Spinal cord (tissue), 10 donors: Measurements from ENCODE around the gene CTNNB1. TPM values are rescaled to one million over a fixed set of nuclear protein-coding genes. Genes with fewer than 3 reads are reported as not detected.
A peak's percentile ranks its signal among the peaks of the same experiment; 100 is the strongest.

Experiments used
- DNase-seq, 6 donors: peaks; one replicate each; pipeline versions ENCODE4 v3.0.0 to v3.0.0-alpha.2; 2013 to 2015; ENCODE audit warnings: low spot score in 6 of 6, low read depth in 4 of 6
- H3K27ac ChIP-seq: one replicate; pipeline ENCODE4 v1.5.1; 2013; ENCODE audit warnings: low read depth, low read length, control low read depth
- H3K27me3 ChIP-seq: one replicate; pipeline ENCODE4 v1.6.1; 2013; ENCODE audit warnings: low read length; ENCODE audit not compliant: control insufficient read depth, insufficient read depth
- H3K36me3 ChIP-seq: one replicate; pipeline ENCODE4 v1.6.1; 2013; ENCODE audit warnings: low read length; ENCODE audit not compliant: control insufficient read depth, insufficient read depth
- H3K4me1 ChIP-seq: one replicate; pipeline ENCODE4 v1.6.1; 2013; ENCODE audit warnings: low read length; ENCODE audit not compliant: control insufficient read depth, insufficient read depth
- H3K4me3 ChIP-seq: one replicate; pipeline ENCODE4 v1.5.1; 2013; ENCODE audit warnings: low read depth, low read length, control low read depth
- H3K9me3 ChIP-seq: one replicate; pipeline ENCODE4 v1.6.1; 2013; ENCODE audit warnings: low read length; ENCODE audit not compliant: control insufficient read depth, insufficient read depth
- WGBS: methylation state at CpG from one replicate; pipeline ENCODE4 v1.1.5; 2013; ENCODE audit warnings: missing lambda C conversion rate; ENCODE audit not compliant: insufficient coverage; 5-methylcytosine and 5-hydroxymethylcytosine counted together
- polyA plus RNA-seq, 2 donors: library from polyadenylated mRNA; unstranded; fragments of 120-200 nt; gene quantifications; one replicate each; pipeline ENCODE4 v1.2.1, GENCODE V29; 2013; ENCODE audit not compliant: insufficient read length in 2 of 2
- total RNA-seq, 2 donors: library from RNA; depleted of rRNA in 1 of 2; stranded (reverse); fragments of 120-200 nt in 1 of 2; fragments of >200 nt in 1 of 2; gene quantifications; one replicate each; pipeline versions ENCODE4 v1.2.3 to v1.2.4, GENCODE V29; 2013 to 2014
- donor health status: healthy.

Gene CTNNB1
- total and polyA plus RNA-seq, 4 donors = 334 to 824 (median 498) TPM

DNA sequence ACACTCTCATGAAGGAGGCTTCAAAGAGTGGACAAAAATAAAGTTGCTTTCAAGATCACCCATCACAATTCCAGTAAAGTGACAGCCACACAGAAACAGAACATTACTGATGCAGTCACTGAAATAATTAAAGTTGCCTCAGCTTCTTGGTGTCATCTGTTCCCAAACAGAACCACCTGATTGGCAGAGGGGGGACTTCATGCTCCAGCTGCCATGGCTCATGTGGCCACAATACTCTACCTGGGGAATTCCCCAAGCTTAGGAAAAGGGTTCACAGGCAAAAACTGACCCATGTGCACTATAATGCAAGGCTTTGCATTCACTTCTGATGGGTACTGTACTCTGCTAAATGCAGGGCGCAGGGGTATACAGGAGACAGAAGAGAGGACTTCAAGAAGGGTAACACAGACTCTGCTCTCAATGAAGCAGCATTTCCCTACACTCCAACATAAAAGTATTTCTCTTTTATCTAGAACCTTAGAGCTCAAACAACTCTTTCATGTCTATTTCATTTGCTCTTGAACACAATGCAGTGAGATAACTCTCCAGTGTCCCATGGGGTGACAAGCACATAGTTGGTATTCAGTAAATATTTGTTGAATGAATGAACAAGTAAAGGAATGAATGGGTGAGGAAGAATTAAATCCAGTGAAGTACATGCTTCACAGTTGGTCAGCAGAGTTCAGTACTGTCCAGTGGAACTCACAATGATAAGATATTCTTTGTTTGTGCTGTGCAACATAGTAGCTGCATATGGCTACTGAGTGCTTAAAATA is 8.6 kb upstream of the CTNNB1 start:
- Histone ChIP-seq H3K27ac (no peak overlapping the region), H3K9me3 (no peaks in the 10 kb centered on the region)
- WGBS = 80% methylated on average over 1 of the region's 1 CpG

DNA sequence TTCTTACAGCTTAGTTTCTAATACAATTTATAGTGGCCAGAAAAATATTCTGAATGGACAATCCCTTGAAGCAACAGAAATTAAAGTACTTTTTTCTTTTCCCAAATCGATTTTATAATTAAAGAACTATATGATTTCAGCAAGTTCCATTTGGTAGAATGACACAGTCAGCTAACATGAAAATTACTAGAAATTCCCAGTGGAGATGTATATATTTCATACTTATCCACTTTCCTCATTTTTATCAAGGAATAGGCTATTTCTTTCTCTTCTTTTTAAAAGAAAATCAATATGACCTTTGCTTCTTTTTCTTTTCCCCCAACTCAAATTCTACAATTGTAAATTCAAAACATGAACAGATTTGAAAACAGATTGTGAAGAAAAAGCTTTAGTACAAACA is 6.4 kb upstream of the CTNNB1 start:
- Histone ChIP-seq H3K4me1 (no peaks in the 10 kb centered on the region), H3K4me3 (no peak overlapping the region), H3K27me3 (no peaks in the 10 kb centered on the region), H3K27ac (no peak overlapping the region), H3K36me3 (no peaks in the 10 kb centered on the region), H3K9me3 (no peaks in the 10 kb centered on the region)
- no CpG with 5 or more reads among the region's 1 CpG for WGBS
- DNase-seq = no peak

More for the DNA sequence above, 8.6 kb upstream of the CTNNB1 start:
- DNase-seq = no peak
- Histone ChIP-seq H3K4me3 (no peak overlapping the region), H3K36me3 (no peaks in the 10 kb centered on the region), H3K4me1 (no peaks in the 10 kb centered on the region), H3K27me3 (no peaks in the 10 kb centered on the region)

GRCh38 chr3:41193794-41194539 is 5.3 kb upstream of the CTNNB1 start:
- Histone ChIP-seq H3K4me1 (no peaks in the 10 kb centered on the region), H3K4me3 (no peak overlapping the region), H3K36me3 (no peaks in the 10 kb centered on the region), H3K27ac (no peak overlapping the region), H3K27me3 (no peaks in the 10 kb centered on the region), H3K9me3 (no peaks in the 10 kb centered on the region)
- no CpG with 5 or more reads among the region's 4 CpGs for WGBS
- no peak for DNase-seq

DNA sequence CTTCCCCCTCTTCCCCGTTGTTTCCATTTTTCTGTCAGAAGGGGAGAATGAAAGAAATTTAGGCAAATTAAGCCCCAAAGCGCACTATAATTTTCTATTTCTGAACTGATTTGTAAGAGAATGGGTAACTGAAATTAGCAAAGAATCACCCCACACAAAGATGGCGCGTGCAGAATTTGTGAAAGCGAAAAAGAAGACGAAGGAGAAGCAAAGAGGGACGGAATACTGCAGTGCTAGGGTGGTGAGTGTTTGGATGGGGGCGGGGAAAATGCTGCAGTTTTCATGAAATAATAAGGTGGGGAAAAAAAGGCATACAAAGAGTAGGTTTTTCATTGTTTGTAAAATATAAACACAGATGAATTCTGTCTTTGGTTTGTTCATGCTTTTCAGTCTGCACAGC is 4.6 kb upstream of the CTNNB1 start:
- no peaks in the 10 kb centered on the region for H3K27me3 ChIP-seq
- WGBS = 92% methylated on average over 4 of the region's 8 CpGs
- no peak overlapping the region for H3K4me3 ChIP-seq
- no peaks in the 10 kb centered on the region for H3K4me1 ChIP-seq
- no peak overlapping the region for H3K27ac ChIP-seq
- no peaks in the 10 kb centered on the region for H3K9me3 ChIP-seq
- H3K36me3 ChIP-seq = no peaks in the 10 kb centered on the region
- no peak for DNase-seq

- Histone ChIP-seq H3K4me3 (no peak overlapping the region), H3K4me1 (no peaks in the 10 kb centered on the region), H3K27ac (no peak overlapping the region), H3K36me3 (no peaks in the 10 kb centered on the region), H3K27me3 (no peaks in the 10 kb centered on the region), H3K9me3 (no peaks in the 10 kb centered on the region)
- 85% methylated on average over 7 of the region's 7 CpGs for WGBS
- no peak for DNase-seq
Observed at GRCh38 chr3:41195946-41196345, 3.4 kb upstream of the CTNNB1 start.

GRCh38 chr3:41196499-41197410 is 2.5 kb upstream of the CTNNB1 start:
- Histone ChIP-seq H3K4me1 (no peaks in the 10 kb centered on the region), H3K36me3 (no peaks in the 10 kb centered on the region), H3K9me3 (no peaks in the 10 kb centered on the region), H3K27ac (no peak overlapping the region), H3K27me3 (no peaks in the 10 kb centered on the region), H3K4me3 (no peak overlapping the region)
- no CpG with 5 or more reads among the region's 9 CpGs for WGBS
- DNase-seq = no peak

GRCh38 chr3:41198046-41198445 is 1.3 kb upstream of the CTNNB1 start:
- Histone ChIP-seq H3K27me3 (no peaks in the 10 kb centered on the region), H3K9me3 (no peaks in the 10 kb centered on the region), H3K27ac (no peak overlapping the region), H3K4me1 (no peaks in the 10 kb centered on the region), H3K36me3 (no peaks in the 10 kb centered on the region), H3K4me3 (no peak overlapping the region)
- no CpG with 5 or more reads among the region's 7 CpGs for WGBS
- no peak for DNase-seq

DNA sequence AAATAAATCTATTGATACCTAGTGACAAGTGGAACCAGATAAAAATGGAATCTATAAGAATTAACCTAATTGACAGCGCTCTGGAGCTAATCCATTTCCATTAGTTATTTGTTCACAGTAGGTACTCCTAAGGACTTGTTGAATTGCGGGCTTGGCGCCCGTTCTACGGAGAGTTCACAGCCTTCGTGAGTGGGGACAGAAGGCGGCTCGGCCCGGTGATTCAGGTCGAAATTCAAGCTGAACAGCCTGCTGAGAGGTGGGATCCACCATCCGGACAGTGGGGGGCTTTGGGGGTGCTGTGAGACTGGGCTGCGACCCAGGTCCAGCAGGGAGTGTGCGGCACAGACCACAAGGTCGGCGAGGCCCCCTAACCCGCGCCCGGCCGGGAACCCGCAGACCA is 779 bp upstream of the CTNNB1 start:
- Histone ChIP-seq H3K27me3 (no peaks in the 10 kb centered on the region), H3K4me3 (peak overlapping the region; percentile 95), H3K27ac (peak overlapping the region; percentile 61), H3K4me1 (no peaks in the 10 kb centered on the region), H3K9me3 (no peaks in the 10 kb centered on the region), H3K36me3 (no peaks in the 10 kb centered on the region)
- DNase-seq = peak in 3 of 6 donors; percentile 41 to 74 (median 70)
- 2% methylated on average over 20 of the region's 20 CpGs for WGBS

DNA sequence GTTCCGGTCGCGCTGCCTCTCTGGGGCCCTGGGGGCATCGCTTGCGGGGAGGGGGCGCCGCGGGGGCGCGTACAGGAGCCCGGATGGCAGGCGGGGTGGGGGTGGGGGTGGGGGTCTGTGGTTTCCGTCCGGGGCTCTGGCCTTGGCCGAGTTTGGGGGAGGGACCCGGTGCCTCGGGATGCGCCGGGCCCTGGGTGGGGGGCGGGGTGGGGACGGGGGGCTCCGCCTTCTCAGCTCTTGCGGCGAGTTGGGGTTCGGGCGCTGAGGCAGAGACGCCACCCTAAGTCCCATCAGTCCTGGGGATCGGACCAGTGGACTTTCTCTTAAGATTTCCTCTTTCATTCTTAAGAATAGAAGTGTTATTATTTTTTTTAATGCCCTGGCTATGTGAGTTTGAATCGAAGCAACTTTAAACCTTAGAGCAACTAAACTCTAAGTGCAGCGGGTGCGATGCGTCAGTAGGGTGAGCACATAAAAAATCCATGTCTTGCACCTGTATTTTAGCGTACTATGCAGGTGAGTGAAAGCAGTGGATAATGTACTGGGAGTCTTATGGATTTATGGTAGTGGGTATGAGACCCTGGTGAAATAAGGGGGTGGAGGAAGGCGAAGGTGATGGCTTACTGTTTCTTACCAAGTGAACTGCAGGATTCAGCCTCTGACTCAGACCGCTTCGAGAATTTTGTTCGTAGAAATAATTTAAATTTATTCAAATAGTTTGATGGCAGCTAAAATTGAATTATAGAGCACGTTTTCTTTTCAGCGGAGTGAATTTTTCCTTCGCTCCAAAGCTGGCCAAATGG is 762 bp downstream of the CTNNB1 start:
- H3K9me3 ChIP-seq = no peaks in the 10 kb centered on the region
- H3K36me3 ChIP-seq = no peaks in the 10 kb centered on the region
- H3K4me1 ChIP-seq = no peaks in the 10 kb centered on the region
- peak overlapping the region; percentile 95 for H3K4me3 ChIP-seq
- peak overlapping the region; percentile 82 for H3K27ac ChIP-seq
- WGBS = 0% methylated on average over 23 of the region's 40 CpGs
- peak in 3 of 6 donors; percentile 29 to 61 (median 60) for DNase-seq
- no peaks in the 10 kb centered on the region for H3K27me3 ChIP-seq
